Endothelial cell of umbilical vein (primary cell): ENCODE data around the gene TM9SF1. TPM values are rescaled to one million over a fixed set of nuclear protein-coding genes. Genes with fewer than 3 reads are reported as not detected.

Source experiments
- BruUV-seq: library from RNA; stranded (reverse); fragments of 400-500 nt; replicated peaks from 2 replicates; lab custom pipeline; 2021; lab: Mats Ljungman, UMichigan
- CTCF ChIA-PET: fragments of 300-600, 350-600 bp; sonication (Branson Sonifier 250); formaldehyde crosslinking; loops from one replicate; lab custom pipeline; 2021; ENCODE audit warnings: antibody characterized with exemption, inconsistent platforms; lab: Charles Lee
- POLR2A ChIA-PET: fragments of 300-600, 350-600 bp; sonication (Branson Sonifier 250); formaldehyde crosslinking; loops from one replicate; lab custom pipeline; 2021; ENCODE audit warnings: antibody characterized with exemption, inconsistent platforms; lab: Charles Lee
- DNase-seq: peaks from one replicate; pipeline ENCODE4 v3.0.0-alpha.2; 2011; ENCODE audit warnings: low read depth, low spot score
- FAIRE-seq: peaks from 2 replicates; lab custom pipeline; 2011; peaks lifted over from hg19 to GRCh38; lab: Jason Lieb, UNC
- H2AFZ ChIP-seq: 2 replicates; pipeline ENCODE4 v1.6.0; 2012; ENCODE audit warnings: low read depth, low read length, control low read depth, inconsistent platforms
- H3K27ac ChIP-seq: 2 replicates; pipeline ENCODE4 v1.5.1; 2011; ENCODE audit warnings: low read depth, mild to moderate bottlenecking, control low read depth, low read length, moderate library complexity; ENCODE audit not compliant: insufficient read depth
- H3K27me3 ChIP-seq, 2 experiments: 2 replicates each; pipeline versions ENCODE4 v1.6.0 to v1.6.1; 2011; ENCODE audit warnings: low read length in 2 of 2, mixed read lengths in 1 of 2; ENCODE audit not compliant: control insufficient read depth in 2 of 2, insufficient read depth in 2 of 2
- H3K36me3 ChIP-seq, 2 experiments: 2 replicates in 1 of 2; 3 replicates in 1 of 2; pipeline ENCODE4 v1.5.1; 2011; ENCODE audit warnings: low read length in 2 of 2, mild to moderate bottlenecking in 1 of 2, moderate library complexity in 1 of 2; ENCODE audit not compliant: control insufficient read depth in 2 of 2, insufficient read depth in 2 of 2; ENCODE audit errors: extremely low read depth in 1 of 2
- H3K4me1 ChIP-seq: 3 replicates; pipeline ENCODE4 v1.5.1; 2011; ENCODE audit warnings: mild to moderate bottlenecking, low read length; ENCODE audit not compliant: control insufficient read depth, insufficient read depth; ENCODE audit errors: extremely low read depth
- H3K4me2 ChIP-seq: 2 replicates; pipeline ENCODE4 v1.6.1; 2011; ENCODE audit warnings: low read length, control low read depth, mixed read lengths; ENCODE audit not compliant: insufficient read depth
- H3K4me3 ChIP-seq, 3 experiments: fragments of 200-600 bp in 1 of 3; sonication (generic), shearing (Covaris generic) in 1 of 3; replicated peaks in 1 of 3; 2 replicates each; pipeline ENCODE4 v1.5.1; 2011 to 2016; ENCODE audit warnings: control low read depth in 3 of 3, low read length in 3 of 3, mild to moderate bottlenecking in 2 of 3, inconsistent platforms in 1 of 3, low read depth in 1 of 3, moderate library complexity in 1 of 3; ENCODE audit not compliant: insufficient read depth in 1 of 3
- H3K79me2 ChIP-seq: 2 replicates; pipeline ENCODE4 v1.6.0; 2012; ENCODE audit warnings: low read length, inconsistent platforms; ENCODE audit not compliant: control insufficient read depth, insufficient read depth
- H3K9ac ChIP-seq: replicated peaks from 2 replicates; pipeline ENCODE3; 2011; ENCODE audit warnings: low read length, control low read depth; ENCODE audit not compliant: insufficient read depth; ENCODE audit errors: extremely low read depth
- H3K9me1 ChIP-seq: replicated peaks from 3 replicates; pipeline ENCODE4 v1.6.0; 2011; ENCODE audit warnings: mild to moderate bottlenecking, low read length; ENCODE audit not compliant: control insufficient read depth, insufficient read depth; ENCODE audit errors: extremely low read depth
- H3K9me3 ChIP-seq: replicated peaks from 2 replicates; pipeline ENCODE4 v1.5.1; 2012; ENCODE audit warnings: low read length, inconsistent platforms; ENCODE audit not compliant: control insufficient read depth, insufficient read depth
- H4K20me1 ChIP-seq: replicated peaks from 2 replicates; pipeline ENCODE3; 2011; ENCODE audit warnings: mild to moderate bottlenecking, low read length; ENCODE audit not compliant: control insufficient read depth, insufficient read depth; ENCODE audit errors: extremely low read depth
- EZH2 ChIP-seq: IDR thresholded peaks from 2 replicates; pipeline ENCODE4 v1.6.1; 2012; ENCODE audit warnings: borderline replicate concordance, low read depth, mild to moderate bottlenecking, moderate library complexity, low read length, inconsistent platforms; ENCODE audit not compliant: severe bottlenecking
- FOS ChIP-seq: IDR thresholded peaks from 2 replicates; pipeline ENCODE4 v1.6.1; 2011; ENCODE audit warnings: mild to moderate bottlenecking, low read length, moderate library complexity, borderline replicate concordance; ENCODE audit not compliant: insufficient read depth
- GATA2 ChIP-seq: IDR thresholded peaks from 2 replicates; pipeline ENCODE4 v1.7.0; 2011; ENCODE audit warnings: low read depth, mild to moderate bottlenecking, moderate library complexity, mixed read lengths, low read length; ENCODE audit not compliant: insufficient read length, insufficient read depth
- JUN ChIP-seq: IDR thresholded peaks from 2 replicates; pipeline ENCODE4 v1.6.1; 2011; ENCODE audit warnings: borderline replicate concordance, low read depth; ENCODE audit not compliant: insufficient read length, insufficient read depth
- MYC ChIP-seq: IDR thresholded peaks from one replicate; pipeline ENCODE4 v1.6.1; 2011; ENCODE audit warnings: mild to moderate bottlenecking, low read depth, low read length
- POLR2A ChIP-seq: IDR thresholded peaks from 2 replicates; pipeline ENCODE4 v1.6.1; 2012; ENCODE audit warnings: low read depth, mild to moderate bottlenecking, control low read depth, low read length
- POLR2AphosphoS5 ChIP-seq: IDR thresholded peaks from 2 replicates; pipeline ENCODE4 v1.6.1; 2012; ENCODE audit warnings: low read depth, mild to moderate bottlenecking, control low read depth, low read length, moderate library complexity; ENCODE audit not compliant: insufficient read depth
- dilution Hi-C: fragments of 300-500 bp; cut with MboI; formaldehyde crosslinking; loops from one replicate; pipeline ENCODE4 v1.15.0; 2019; ENCODE audit warnings: low sequenced_read_pairs; ENCODE audit not compliant: extremely low pct_ligation_motif_present
- intact Hi-C: fragments of 100-400 bp; cut with micrococcal nuclease; formaldehyde crosslinking; loops from one replicate; pipeline ENCODE4 v1.10.0; 2022
- polyA plus RNA-seq, 4 experiments: library from polyadenylated mRNA; depleted of rRNA in 3 of 4; stranded (reverse) in 3 of 4; unstranded in 1 of 4; fragments of >200 nt; gene quantifications; 2 replicates each; pipeline versions ENCODE4 v1.2.1 to v1.2.3, GENCODE V29; 2011 to 2012; ENCODE audit warnings: missing spikeins in 1 of 4
- total RNA-seq: library from RNA; stranded (reverse); gene quantifications from 2 replicates; pipeline ENCODE4 v1.2.3, GENCODE V29; 2021
- TF ChIP-seq, protein P1 (sequence below), 2 donors: IDR thresholded peaks; 1 replicate in 1 of 2; 2 replicates in 1 of 2; pipeline ENCODE4 v1.5.1; 2011; ENCODE audit warnings: low read length in 2 of 2, mild to moderate bottlenecking in 2 of 2, moderate library complexity in 2 of 2, control low read depth in 1 of 2, inconsistent platforms in 1 of 2, low read depth in 1 of 2; ENCODE audit not compliant: insufficient read depth in 1 of 2; ENCODE audit errors: extremely low read depth in 1 of 2
- TF ChIP-seq, protein P2 (sequence below): IDR thresholded peaks from 2 replicates; pipeline ENCODE4 v1.6.1; 2011; ENCODE audit not compliant: insufficient read depth, insufficient read length

TM9SF1 gene
- total and polyA plus RNA-seq, 2 donors (not counting 3 experiments of a cell fraction or from before 2014, with no cell fraction given), result 60.7 to 71.5 TPM

DNA sequence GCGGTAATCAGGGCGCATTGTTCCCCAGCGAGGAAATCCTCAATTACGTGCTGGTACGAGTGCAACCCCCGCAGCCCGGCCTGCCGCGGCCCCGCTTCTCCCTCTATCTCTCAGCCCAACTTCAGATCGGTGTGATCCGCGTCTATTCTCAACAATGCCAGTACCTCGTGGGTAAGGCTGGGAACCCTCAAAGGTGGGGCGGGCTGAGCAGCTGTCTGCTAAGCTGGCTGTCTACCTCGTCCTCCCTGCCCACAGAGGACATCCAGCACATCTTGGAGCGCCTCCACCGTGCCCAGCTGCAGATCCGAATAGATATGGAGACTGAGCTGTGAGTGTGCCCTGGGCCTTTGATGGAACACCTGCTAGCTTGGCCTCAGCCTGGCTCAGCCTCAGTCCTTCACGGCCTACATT lies 22.4 kb downstream of the TM9SF1 start:
- Histone ChIP-seq H3K9me3 (no peaks in the 10 kb centered on the region), H3K36me3 (peaks cover 0 to 3% of the 10 kb centered on the region in 2 experiments), H2AFZ (no peak overlapping the region), H4K20me1 (no peaks in the 10 kb centered on the region), H3K27ac (no peak overlapping the region), H3K9me1 (no peaks in the 10 kb centered on the region), H3K9ac (no peak overlapping the region), H3K27me3 (no peaks in the 10 kb centered on the region), H3K4me3 (no peak overlapping the region), H3K4me2 (no peak overlapping the region), H3K4me1 (peaks cover 3% of the 10 kb centered on the region), H3K79me2 (no peaks in the 10 kb centered on the region)
- no TSS peak for BruUV-seq
- TF ChIP-seq, protein P1, sequence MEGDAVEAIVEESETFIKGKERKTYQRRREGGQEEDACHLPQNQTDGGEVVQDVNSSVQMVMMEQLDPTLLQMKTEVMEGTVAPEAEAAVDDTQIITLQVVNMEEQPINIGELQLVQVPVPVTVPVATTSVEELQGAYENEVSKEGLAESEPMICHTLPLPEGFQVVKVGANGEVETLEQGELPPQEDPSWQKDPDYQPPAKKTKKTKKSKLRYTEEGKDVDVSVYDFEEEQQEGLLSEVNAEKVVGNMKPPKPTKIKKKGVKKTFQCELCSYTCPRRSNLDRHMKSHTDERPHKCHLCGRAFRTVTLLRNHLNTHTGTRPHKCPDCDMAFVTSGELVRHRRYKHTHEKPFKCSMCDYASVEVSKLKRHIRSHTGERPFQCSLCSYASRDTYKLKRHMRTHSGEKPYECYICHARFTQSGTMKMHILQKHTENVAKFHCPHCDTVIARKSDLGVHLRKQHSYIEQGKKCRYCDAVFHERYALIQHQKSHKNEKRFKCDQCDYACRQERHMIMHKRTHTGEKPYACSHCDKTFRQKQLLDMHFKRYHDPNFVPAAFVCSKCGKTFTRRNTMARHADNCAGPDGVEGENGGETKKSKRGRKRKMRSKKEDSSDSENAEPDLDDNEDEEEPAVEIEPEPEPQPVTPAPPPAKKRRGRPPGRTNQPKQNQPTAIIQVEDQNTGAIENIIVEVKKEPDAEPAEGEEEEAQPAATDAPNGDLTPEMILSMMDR (IDR thresholded peaks at IDR 0.05; ENCODE audit: extremely low read depth in 1 of 2, insufficient read depth in 1 of 2, low read depth in 1 of 2, low read length in 2 of 2), result no peak
- TF ChIP-seq POLR2AphosphoS5 (no peak), EZH2 (no peak), JUN (no peak), GATA2 (no peak), FOS (no peak), MYC (no peak), POLR2A (no peak)
- TF ChIP-seq, protein P2, sequence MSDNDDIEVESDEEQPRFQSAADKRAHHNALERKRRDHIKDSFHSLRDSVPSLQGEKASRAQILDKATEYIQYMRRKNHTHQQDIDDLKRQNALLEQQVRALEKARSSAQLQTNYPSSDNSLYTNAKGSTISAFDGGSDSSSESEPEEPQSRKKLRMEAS, result no peak
- POLR2A ChIA-PET, result interaction anchor here (0.5 kb wide), 1 partner anchor 641 kb away, joined by 5 read pairs; no protein-coding TSS in a partner anchor
- intact Hi-C loops, result no loop called here
- CTCF ChIA-PET, result interaction anchor here (1.0 to 1.7 kb wide), 2 partner anchors 12 to 124 kb away, joined by 4 to 5 read pairs; partner anchors contain the start of gene IRF9
- FAIRE-seq, result no peak
- DNase-seq, result no peak
- dilution Hi-C loops, result no loop called here
